HepG2 (cell line): ENCODE measurements around the gene PLRG1. TPM values are rescaled to one million over a fixed set of nuclear protein-coding genes. Genes with fewer than 3 reads are reported as not detected.

Source experiments
- ATF7-NPFF ChIP-seq: sonication (generic); formaldehyde crosslinking; IDR thresholded peaks from 2 replicates; pipeline ENCODE4 v1.8.1; 2023; ENCODE audit warnings: mild to moderate bottlenecking, low read depth, missing genetic modification reagents, moderate library complexity
- CBX5 ChIP-seq: sonication (generic); formaldehyde crosslinking; IDR thresholded peaks from 2 replicates; pipeline ENCODE4 v1.4.0; 2020; ENCODE audit warnings: missing genetic modification reagents, borderline replicate concordance
- DNMT1 ChIP-seq: sonication (generic); formaldehyde crosslinking; IDR thresholded peaks from 2 replicates; pipeline ENCODE4 v1.5.1; 2020; ENCODE audit warnings: mild to moderate bottlenecking, missing genetic modification reagents
- ERF ChIP-seq: IDR thresholded peaks from 2 replicates; pipeline ENCODE4 v1.6.1; 2018; ENCODE audit warnings: missing biosample characterization, missing genetic modification reagents
- FOXA1 ChIP-seq, 2 experiments: fragments of 450-650 bp in 1 of 2; sonication (generic) in 1 of 2; formaldehyde crosslinking in 1 of 2; IDR thresholded peaks; 2 replicates each; pipeline versions ENCODE4 v1.4.0 to v1.6.1; 2016 to 2020; ENCODE audit warnings: missing genetic modification reagents in 1 of 2
- NFE2 ChIP-seq: sonication (generic); formaldehyde crosslinking; IDR thresholded peaks from 2 replicates; pipeline ENCODE4 v1.4.0; 2020; ENCODE audit warnings: missing genetic modification reagents
- NFIC ChIP-seq: IDR thresholded peaks from 2 replicates; pipeline ENCODE4 v1.6.1; 2012; ENCODE audit warnings: mild to moderate bottlenecking, low read length, inconsistent platforms
- SATB2 ChIP-seq: sonication (generic); formaldehyde crosslinking; IDR thresholded peaks from 2 replicates; pipeline ENCODE4 v1.5.0; 2020; ENCODE audit warnings: missing genetic modification reagents
- SKI ChIP-seq: fragments of 450-650 bp; IDR thresholded peaks from one replicate; pipeline ENCODE4 v1.6.1; 2018; ENCODE audit warnings: mild to moderate bottlenecking; ENCODE audit not compliant: partially characterized antibody
- SNAPC2 ChIP-seq: sonication (generic); formaldehyde crosslinking; IDR thresholded peaks from 2 replicates; pipeline ENCODE4 v1.8.1; 2022; ENCODE audit warnings: mild to moderate bottlenecking, missing genetic modification reagents
- SRSF4 ChIP-seq: fragments of 200-400 bp; formaldehyde crosslinking; IDR thresholded peaks from one replicate; pipeline ENCODE4 v1.6.1; 2018; ENCODE audit warnings: mild to moderate bottlenecking, low read depth, low read length, moderate library complexity; ENCODE audit not compliant: poor library complexity, severe bottlenecking
- TAF15 ChIP-seq: fragments of 200-400 bp; formaldehyde crosslinking; IDR thresholded peaks from one replicate; pipeline ENCODE4 v1.6.1; 2018; ENCODE audit warnings: mild to moderate bottlenecking, low read depth, low read length; ENCODE audit not compliant: poor library complexity, severe bottlenecking
- TMF1 ChIP-seq: sonication (generic); formaldehyde crosslinking; IDR thresholded peaks from 2 replicates; pipeline ENCODE4 v1.8.1; 2022; ENCODE audit warnings: low read depth, missing genetic modification reagents
- XBP1 ChIP-seq: sonication (generic); formaldehyde crosslinking; IDR thresholded peaks from 2 replicates; pipeline ENCODE4 v1.5.0; 2020; ENCODE audit warnings: missing genetic modification reagents
- ZKSCAN5 ChIP-seq: sonication (generic); formaldehyde crosslinking; IDR thresholded peaks from 2 replicates; pipeline ENCODE4 v1.5.1; 2020; ENCODE audit warnings: mild to moderate bottlenecking, missing genetic modification reagents
- ZNF3 ChIP-seq: IDR thresholded peaks from 2 replicates; pipeline ENCODE4 v1.7.0; 2017; ENCODE audit warnings: inconsistent platforms
- ZNF615 ChIP-seq: sonication (generic); formaldehyde crosslinking; IDR thresholded peaks from 2 replicates; pipeline ENCODE4 v1.5.0; 2020; ENCODE audit warnings: mild to moderate bottlenecking, missing genetic modification reagents, borderline replicate concordance
- ZNF703 ChIP-seq: sonication (generic); formaldehyde crosslinking; IDR thresholded peaks from 2 replicates; pipeline ENCODE4 v1.5.1; 2020; ENCODE audit warnings: missing genetic modification reagents, mild to moderate bottlenecking, moderate library complexity, borderline replicate concordance
- ZNF773 ChIP-seq: sonication (generic); formaldehyde crosslinking; IDR thresholded peaks from 2 replicates; pipeline ENCODE4 v1.4.0; 2020; ENCODE audit warnings: missing genetic modification reagents, borderline replicate concordance
- polyA plus RNA-seq, 8 experiments: library from polyadenylated mRNA; depleted of rRNA in 3 of 8; stranded (reverse) in 7 of 8; unstranded in 1 of 8; fragments of >200 nt; fragmentation: Illumina TruSeq in 4 of 8; extraction: Trizol in 4 of 8; gene quantifications; 2 replicates each; pipeline versions ENCODE4 v1.2.1 to v1.2.3, GENCODE V29; 2011 to 2016; ENCODE audit warnings: low read depth in 4 of 8, missing spikeins in 1 of 8, mixed read lengths in 1 of 8; ENCODE audit not compliant: insufficient read depth in 1 of 8
- total RNA-seq, 5 experiments: library from RNA; depleted of rRNA; stranded (reverse); fragments of >200 nt; fragmentation: Illumina TruSeq; extraction: Trizol; gene quantifications; 2 replicates each; pipeline ENCODE4 v1.2.3, GENCODE V29; 2016; ENCODE audit warnings: low read depth in 1 of 5
- TF ChIP-seq, protein P1 (sequence below): sonication (generic); formaldehyde crosslinking; conservative IDR thresholded peaks from 2 replicates; pipeline ENCODE4 v1.4.0; 2020; ENCODE audit warnings: missing genetic modification reagents
- TF ChIP-seq, protein P2 (sequence below): sonication (generic); formaldehyde crosslinking; IDR thresholded peaks from 2 replicates; pipeline ENCODE4 v1.4.0; 2020; ENCODE audit warnings: mild to moderate bottlenecking, missing genetic modification reagents
- TF ChIP-seq, protein P3 (sequence below): sonication (generic); formaldehyde crosslinking; IDR thresholded peaks from 2 replicates; pipeline ENCODE4 v1.5.0; 2020; ENCODE audit warnings: mild to moderate bottlenecking, missing genetic modification reagents
- TF ChIP-seq, protein P4 (sequence below): sonication (generic); formaldehyde crosslinking; IDR thresholded peaks from 2 replicates; pipeline ENCODE4 v1.8.0; 2022; ENCODE audit warnings: mild to moderate bottlenecking, missing genetic modification reagents, moderate library complexity

The PLRG1 gene
- total and polyA plus RNA-seq, 2 of the 13 experiments (the other 11 are each of a cell fraction or from before 2014, with no cell fraction given) = 77.3 to 110 TPM

DNA sequence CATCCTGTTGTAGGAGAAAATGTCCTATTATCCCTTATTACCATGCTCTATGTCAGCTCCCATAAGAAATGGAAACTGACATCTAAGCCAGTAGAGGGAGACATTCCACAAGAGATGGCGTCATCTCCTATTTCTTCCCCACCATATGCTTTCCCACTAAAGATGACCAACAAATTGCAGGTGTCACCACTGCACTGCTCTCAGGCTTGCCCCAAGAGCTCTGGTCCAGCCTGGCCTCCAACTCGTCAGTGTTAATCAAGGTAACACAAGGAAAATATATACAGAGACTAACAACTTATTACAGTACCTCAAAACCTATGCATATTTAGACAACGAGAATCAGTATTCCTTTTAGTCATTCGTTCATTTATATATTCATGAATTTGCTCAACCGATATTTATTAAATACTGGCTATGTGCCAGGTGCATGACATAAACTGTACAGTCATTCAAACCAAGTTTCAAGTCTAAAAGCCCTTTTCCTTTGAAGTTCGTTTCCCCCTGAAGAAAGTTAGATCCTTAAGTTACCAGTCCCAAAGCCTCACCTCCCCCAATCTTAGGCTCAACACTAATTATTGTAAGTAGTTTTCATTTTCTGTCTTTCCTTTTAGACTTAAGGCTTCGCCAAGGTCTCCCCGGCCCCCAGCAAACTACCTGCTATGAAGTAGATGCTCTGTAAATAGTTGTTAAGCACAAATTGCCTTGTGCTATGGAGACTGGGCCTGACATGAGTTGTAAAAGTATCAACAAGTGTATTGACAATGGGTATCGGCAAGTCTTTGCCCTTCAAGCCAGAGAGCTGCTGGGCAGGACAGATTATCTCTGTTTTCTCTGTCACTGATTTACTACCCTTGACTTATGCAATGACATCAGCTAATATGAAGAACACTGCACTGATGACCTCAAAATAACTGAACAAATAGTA, 9.6 kb upstream of the PLRG1 start (continued):
- peak; percentile 62; the same call in 1 of the 2 replicates for TF ChIP-seq TMF1
- no peak for TF ChIP-seq ZKSCAN5 (CRISPR knock-in tag)
- no peak for TF ChIP-seq DNMT1
- TF ChIP-seq, protein P1, sequence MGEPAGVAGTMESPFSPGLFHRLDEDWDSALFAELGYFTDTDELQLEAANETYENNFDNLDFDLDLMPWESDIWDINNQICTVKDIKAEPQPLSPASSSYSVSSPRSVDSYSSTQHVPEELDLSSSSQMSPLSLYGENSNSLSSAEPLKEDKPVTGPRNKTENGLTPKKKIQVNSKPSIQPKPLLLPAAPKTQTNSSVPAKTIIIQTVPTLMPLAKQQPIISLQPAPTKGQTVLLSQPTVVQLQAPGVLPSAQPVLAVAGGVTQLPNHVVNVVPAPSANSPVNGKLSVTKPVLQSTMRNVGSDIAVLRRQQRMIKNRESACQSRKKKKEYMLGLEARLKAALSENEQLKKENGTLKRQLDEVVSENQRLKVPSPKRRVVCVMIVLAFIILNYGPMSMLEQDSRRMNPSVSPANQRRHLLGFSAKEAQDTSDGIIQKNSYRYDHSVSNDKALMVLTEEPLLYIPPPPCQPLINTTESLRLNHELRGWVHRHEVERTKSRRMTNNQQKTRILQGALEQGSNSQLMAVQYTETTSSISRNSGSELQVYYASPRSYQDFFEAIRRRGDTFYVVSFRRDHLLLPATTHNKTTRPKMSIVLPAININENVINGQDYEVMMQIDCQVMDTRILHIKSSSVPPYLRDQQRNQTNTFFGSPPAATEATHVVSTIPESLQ (CRISPR knock-in tag) = no peak
- TF ChIP-seq, protein P2, sequence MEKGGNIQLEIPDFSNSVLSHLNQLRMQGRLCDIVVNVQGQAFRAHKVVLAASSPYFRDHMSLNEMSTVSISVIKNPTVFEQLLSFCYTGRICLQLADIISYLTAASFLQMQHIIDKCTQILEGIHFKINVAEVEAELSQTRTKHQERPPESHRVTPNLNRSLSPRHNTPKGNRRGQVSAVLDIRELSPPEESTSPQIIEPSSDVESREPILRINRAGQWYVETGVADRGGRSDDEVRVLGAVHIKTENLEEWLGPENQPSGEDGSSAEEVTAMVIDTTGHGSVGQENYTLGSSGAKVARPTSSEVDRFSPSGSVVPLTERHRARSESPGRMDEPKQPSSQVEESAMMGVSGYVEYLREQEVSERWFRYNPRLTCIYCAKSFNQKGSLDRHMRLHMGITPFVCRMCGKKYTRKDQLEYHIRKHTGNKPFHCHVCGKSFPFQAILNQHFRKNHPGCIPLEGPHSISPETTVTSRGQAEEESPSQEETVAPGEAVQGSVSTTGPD = no peak
- TF ChIP-seq ATF7-NPFF (CRISPR knock-in tag) = peak; percentile 66; the same call in 1 of the 2 replicates
- peak; percentile 87 for TF ChIP-seq NFIC
- TF ChIP-seq, protein P3, sequence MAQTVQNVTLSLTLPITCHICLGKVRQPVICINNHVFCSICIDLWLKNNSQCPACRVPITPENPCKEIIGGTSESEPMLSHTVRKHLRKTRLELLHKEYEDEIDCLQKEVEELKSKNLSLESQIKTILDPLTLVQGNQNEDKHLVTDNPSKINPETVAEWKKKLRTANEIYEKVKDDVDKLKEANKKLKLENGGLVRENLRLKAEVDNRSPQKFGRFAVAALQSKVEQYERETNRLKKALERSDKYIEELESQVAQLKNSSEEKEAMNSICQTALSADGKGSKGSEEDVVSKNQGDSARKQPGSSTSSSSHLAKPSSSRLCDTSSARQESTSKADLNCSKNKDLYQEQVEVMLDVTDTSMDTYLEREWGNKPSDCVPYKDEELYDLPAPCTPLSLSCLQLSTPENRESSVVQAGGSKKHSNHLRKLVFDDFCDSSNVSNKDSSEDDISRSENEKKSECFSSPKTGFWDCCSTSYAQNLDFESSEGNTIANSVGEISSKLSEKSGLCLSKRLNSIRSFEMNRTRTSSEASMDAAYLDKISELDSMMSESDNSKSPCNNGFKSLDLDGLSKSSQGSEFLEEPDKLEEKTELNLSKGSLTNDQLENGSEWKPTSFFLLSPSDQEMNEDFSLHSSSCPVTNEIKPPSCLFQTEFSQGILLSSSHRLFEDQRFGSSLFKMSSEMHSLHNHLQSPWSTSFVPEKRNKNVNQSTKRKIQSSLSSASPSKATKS = no peak
- peak; percentile 92 for TF ChIP-seq ERF (CRISPR knock-in tag)
- TF ChIP-seq ZNF3 = no peak
- peak; percentile 89 for TF ChIP-seq SKI
- peak; percentile 84; the same call in 1 of the 2 replicates for TF ChIP-seq SNAPC2 (CRISPR knock-in tag)
- no peak for TF ChIP-seq XBP1 (CRISPR knock-in tag)
- TF ChIP-seq NFE2 (CRISPR knock-in tag) = no peak
- TF ChIP-seq CBX5 (CRISPR knock-in tag) = peak; percentile 32; the same call in 1 of the 2 replicates
- no peak for TF ChIP-seq SRSF4
- TF ChIP-seq, protein P4, sequence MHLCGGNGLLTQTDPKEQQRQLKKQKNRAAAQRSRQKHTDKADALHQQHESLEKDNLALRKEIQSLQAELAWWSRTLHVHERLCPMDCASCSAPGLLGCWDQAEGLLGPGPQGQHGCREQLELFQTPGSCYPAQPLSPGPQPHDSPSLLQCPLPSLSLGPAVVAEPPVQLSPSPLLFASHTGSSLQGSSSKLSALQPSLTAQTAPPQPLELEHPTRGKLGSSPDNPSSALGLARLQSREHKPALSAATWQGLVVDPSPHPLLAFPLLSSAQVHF (CRISPR knock-in tag) = no peak
- TF ChIP-seq TAF15 = no peak
- TF ChIP-seq ZNF773 (CRISPR knock-in tag) = no peak
- TF ChIP-seq ZNF703 (CRISPR knock-in tag) = no peak; the same call in 1 of the 2 replicates
- TF ChIP-seq FOXA1 (IDR thresholded peaks at IDR 0.05) = peak; percentile 70
- TF ChIP-seq FOXA1 (CRISPR knock-in tag; IDR thresholded peaks at IDR 0.05) = peak; percentile 97
- no peak for TF ChIP-seq SATB2 (CRISPR knock-in tag)
- TF ChIP-seq ZNF615 (CRISPR knock-in tag) = no peak
